Astrocyte of the spinal cord (primary cell): ENCODE data around the gene PARD6B.
"Not testable (repeated sequence)": the region's sequence is repeated elsewhere in the genome, so short reads cannot be mapped to it uniquely, and the experiment has no call there.

Experiments
- DNase-seq: peaks from one replicate; pipeline ENCODE4 v3.0.0; 2011; ENCODE audit warnings: low read depth, low spot score
- H3K4me3 ChIP-seq: 2 replicates; pipeline ENCODE4 v1.5.1; 2011; ENCODE audit warnings: low read depth, mild to moderate bottlenecking, low read length, moderate library complexity
- CTCF ChIP-seq: IDR thresholded peaks from 2 replicates; pipeline ENCODE4 v1.5.1; 2012; ENCODE audit warnings: low read depth, mild to moderate bottlenecking, low read length, inconsistent platforms
- in situ Hi-C: cut with HindIII; loops from 2 replicates; pipeline ENCODE4 v1.10.0; 2017; ENCODE audit warnings: low sequenced_read_pairs

The PARD6B gene

GRCh38 chr20:50788045-50788991 is 56.9 kb downstream of the PARD6B start:
- TF ChIP-seq CTCF = peak; percentile 63
- H3K4me3 ChIP-seq = no peak overlapping the region
- peak; percentile 57 for DNase-seq
- in situ Hi-C loops = no loop called here

GRCh38 chr20:50789968-50790650 is 58.7 kb downstream of the PARD6B start:
- DNase-seq = no peak
- no peak for TF ChIP-seq CTCF
- H3K4me3 ChIP-seq = no peak overlapping the region

GRCh38 chr20:50790651-50791277 is 59.4 kb downstream of the PARD6B start:
- peak; percentile 90 for DNase-seq
- peak; percentile 90 for TF ChIP-seq CTCF
- H3K4me3 ChIP-seq = no peak overlapping the region
- in situ Hi-C loops = no loop called here

More at GRCh38 chr20:50789968-50790650, 58.7 kb downstream of the PARD6B start:
- in situ Hi-C loops = no loop called here

- TF ChIP-seq CTCF = no peak
Measured at GRCh38 chr20:50792708-50793574, 61.6 kb downstream of the PARD6B start.

GRCh38 chr20:50793575-50794016 is 62.2 kb downstream of the PARD6B start:
- in situ Hi-C loops, H3K4me3 ChIP-seq: not testable (repeated sequence)
- peak; percentile 47 for DNase-seq
- TF ChIP-seq CTCF = peak; percentile 45

More at GRCh38 chr20:50792708-50793574, 61.6 kb downstream of the PARD6B start:
- no peak overlapping the region for H3K4me3 ChIP-seq
- no peak for DNase-seq
- in situ Hi-C loops = no loop called here
